Kidney (tissue), 14 donors: ENCODE measurements around the gene CSNK1G1. TPM values are rescaled to one million over a fixed set of nuclear protein-coding genes. Genes with fewer than 3 reads are reported as not detected.

Experiments used
- DNase-seq, 5 donors: peaks; one replicate each; pipeline ENCODE4 v3.0.0-alpha.2; 2013 to 2020
- FAIRE-seq: peaks from 2 replicates; lab custom pipeline; 2012; peaks lifted over from hg19 to GRCh38; lab: Jason Lieb, UNC
- H3K27ac ChIP-seq, 2 donors: one replicate each; pipeline ENCODE4 v1.7.0; 2013; ENCODE audit warnings: low read depth in 2 of 2, low read length in 2 of 2, inconsistent platforms in 1 of 2
- H3K27me3 ChIP-seq: one replicate; pipeline ENCODE4 v1.7.1; 2013; ENCODE audit warnings: low read length, inconsistent platforms; ENCODE audit not compliant: control insufficient read depth, insufficient read depth
- H3K36me3 ChIP-seq, 3 donors: one replicate each; pipeline versions ENCODE4 v1.7.0 to v1.7.1; 2013; ENCODE audit warnings: low read length in 3 of 3, control low read depth in 1 of 3, inconsistent platforms in 1 of 3; ENCODE audit not compliant: insufficient read depth in 3 of 3, control insufficient read depth in 2 of 3
- H3K4me1 ChIP-seq, 3 donors: one replicate each; pipeline versions ENCODE4 v1.7.0 to v1.7.1; 2013; ENCODE audit warnings: low read length in 3 of 3, inconsistent platforms in 1 of 3, low read depth in 1 of 3; ENCODE audit not compliant: control insufficient read depth in 2 of 3, insufficient read depth in 2 of 3
- H3K4me3 ChIP-seq, 3 donors: one replicate each; pipeline versions ENCODE4 v1.7.0 to v1.8.1; 2013; ENCODE audit warnings: low read length in 3 of 3, control low read depth in 1 of 3, inconsistent platforms in 1 of 3
- H3K9ac ChIP-seq, 3 donors: one replicate each; pipeline versions ENCODE4 v1.7.0 to v1.7.1; 2013; ENCODE audit warnings: low read length in 3 of 3, control low read depth in 1 of 3, inconsistent platforms in 1 of 3
- H3K9me3 ChIP-seq, 3 donors: one replicate each; pipeline versions ENCODE4 v1.7.0 to v1.7.1; 2013; ENCODE audit warnings: low read length in 3 of 3, control low read depth in 1 of 3, inconsistent platforms in 1 of 3; ENCODE audit not compliant: control insufficient read depth in 2 of 3, insufficient read depth in 1 of 3
- CTCF ChIP-seq: IDR thresholded peaks from 3 replicates; pipeline ENCODE4 v1.5.1; 2012; ENCODE audit warnings: mild to moderate bottlenecking, moderate library complexity, borderline replicate concordance; ENCODE audit not compliant: insufficient read depth; ENCODE audit errors: extremely low read depth
- intact Hi-C: fragments of 100-400 bp; cut with DNase I; formaldehyde crosslinking; loops from one replicate; pipeline ENCODE4 v1.11.1; 2022
- polyA plus RNA-seq: library from polyadenylated mRNA; stranded (reverse); fragments of 350-450 nt; fragmentation: Illumina TruSeq; extraction: RNeasy Lipid Tissue Mini Kit (QIAGEN cat#74804); gene quantifications from one replicate; pipeline ENCODE4 v1.2.3, GENCODE V29; 2014; ENCODE audit warnings: low read depth, low replicate concordance; ENCODE audit not compliant: insufficient read depth
- total RNA-seq: library from RNA; stranded (reverse); fragmentation: NEBNext Ultra II Directional; extraction: Animal tissue kit (Norgen Biotek cat#: 25700); gene quantifications from one replicate; pipeline ENCODE4 v1.2.1, GENCODE V29; 2021
- donor health status: control.
- donor health status: control.
- donor health status: control.
- donor health status: control.
- donor health status: control.
- donor health status: DM: yes; HTN: yes; CAD: no.
- donor health status: Normal renal cell carcinoma (clear cell type).

The CSNK1G1 gene
- total and polyA plus RNA-seq, 2 donors from 2014 or later: 5.0 to 25.8 TPM

GRCh38 chr15:64144565-64145281 lies 211.2 kb downstream of the CSNK1G1 start:
- FAIRE-seq (no peak), DNase-seq (peak in 1 of 5 donors; percentile 77)
- H3K4me3 ChIP-seq: no peak overlapping the region
- no peaks in the 10 kb centered on the region for H3K9me3 ChIP-seq
- no peaks in the 10 kb centered on the region for H3K4me1 ChIP-seq
- intact Hi-C loops: no loop called here
- no peak for TF ChIP-seq CTCF
- no peak overlapping the region for H3K27ac ChIP-seq
- H3K27me3 ChIP-seq: no peaks in the 10 kb centered on the region
- no peak overlapping the region for H3K9ac ChIP-seq
- peaks cover 0 to 15% (median 9%) of the 10 kb centered on the region in 3 donors for H3K36me3 ChIP-seq

- Histone ChIP-seq H3K4me3 (no peak overlapping the region), H3K36me3 (peaks cover 0 to 15% (median 9%) of the 10 kb centered on the region in 3 donors), H3K9ac (no peak overlapping the region), H3K27ac (no peak overlapping the region), H3K9me3 (no peaks in the 10 kb centered on the region), H3K27me3 (no peaks in the 10 kb centered on the region), H3K4me1 (no peaks in the 10 kb centered on the region)
- FAIRE-seq: no peak
- TF ChIP-seq CTCF: no peak
- intact Hi-C loops: no loop called here
- DNase-seq: no peak
Observed at GRCh38 chr15:64144192-64144564, 211.8 kb downstream of the CSNK1G1 start.

GRCh38 chr15:64143276-64143675 lies 212.7 kb downstream of the CSNK1G1 start:
- Histone ChIP-seq H3K27me3 (no peaks in the 10 kb centered on the region), H3K36me3 (peaks cover 0 to 18% (median 9%) of the 10 kb centered on the region in 3 donors), H3K27ac (no peak overlapping the region), H3K9me3 (no peaks in the 10 kb centered on the region), H3K4me3 (no peak overlapping the region), H3K4me1 (no peaks in the 10 kb centered on the region), H3K9ac (no peak overlapping the region)
- FAIRE-seq (no peak), DNase-seq (no peak)
- intact Hi-C loops: no loop called here
- no peak for TF ChIP-seq CTCF
